Measurements from ENCODE around the gene LGMN. TPM values are rescaled to one million over a fixed set of nuclear protein-coding genes. Genes with fewer than 3 reads are reported as not detected.

Gene LGMN
- polyA plus RNA-seq, 1 donor from 2014 or later = 48.0 TPM

DNA sequence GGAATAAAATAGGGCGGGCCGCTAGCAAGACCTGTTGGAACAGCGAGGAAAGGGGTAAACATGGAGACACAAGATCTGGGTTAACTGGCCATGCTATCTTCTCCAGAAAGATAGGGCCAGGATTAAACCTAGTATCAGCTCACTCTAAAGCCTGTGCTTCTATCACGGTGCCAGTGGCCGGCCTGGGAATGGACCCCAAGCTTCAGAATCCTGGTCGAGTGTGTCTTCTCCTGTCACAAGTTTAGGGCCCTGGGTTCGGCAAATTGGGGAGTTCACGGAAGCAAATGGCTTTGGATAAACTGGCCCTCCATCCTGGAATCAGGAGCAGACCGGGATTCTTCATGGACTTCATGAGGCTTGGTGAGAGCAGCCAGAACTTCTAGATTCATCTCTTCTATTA is 82.2 kb downstream of the LGMN start:
- Histone ChIP-seq H4K20me1 (ENCODE audit: insufficient read depth) (no peaks in the 10 kb centered on the region), H3K9me2 (ENCODE audit: insufficient read depth, low read length) (no peaks in the 10 kb centered on the region), H3K9me3 (ENCODE audit: low read length) (no peaks in the 10 kb centered on the region), H3K4me2 (ENCODE audit: low read length) (no peak overlapping the region), H3K79me2 (replicated peaks; ENCODE audit: insufficient read depth, low read length) (no peaks in the 10 kb centered on the region), H3F3A (ENCODE audit: insufficient read depth, low read length, poor library complexity, severe bottlenecking) (no peaks in the 10 kb centered on the region), H3K27ac (ENCODE audit: low read length) (no peak overlapping the region), H3K36me3 (ENCODE audit: insufficient read depth, low read length) (no peaks in the 10 kb centered on the region), H3K4me3 (ENCODE audit: low read length) (no peak overlapping the region), H2AFZ (ENCODE audit: low read depth, low read length) (no peak overlapping the region), H3K9ac (ENCODE audit: low read length) (no peak overlapping the region), H3K27me3 (ENCODE audit: insufficient read depth, low read depth, low read length) (no peaks in the 10 kb centered on the region)
- TF ChIP-seq TAF1 (IDR thresholded peaks at IDR 0.05; ENCODE audit: low read depth) = no peak
- no peak for TF ChIP-seq EZH2 (IDR thresholded peaks at IDR 0.05; ENCODE audit: borderline replicate concordance, insufficient read depth, low read length, poor library complexity, severe bottlenecking)
- no peak for TF ChIP-seq EP300 (conservative IDR thresholded peaks at IDR 0.05; ENCODE audit: poor library complexity, severe bottlenecking)
- TF ChIP-seq POLR2AphosphoS5 (IDR thresholded peaks at IDR 0.05) = no peak
- TF ChIP-seq, protein P1, sequence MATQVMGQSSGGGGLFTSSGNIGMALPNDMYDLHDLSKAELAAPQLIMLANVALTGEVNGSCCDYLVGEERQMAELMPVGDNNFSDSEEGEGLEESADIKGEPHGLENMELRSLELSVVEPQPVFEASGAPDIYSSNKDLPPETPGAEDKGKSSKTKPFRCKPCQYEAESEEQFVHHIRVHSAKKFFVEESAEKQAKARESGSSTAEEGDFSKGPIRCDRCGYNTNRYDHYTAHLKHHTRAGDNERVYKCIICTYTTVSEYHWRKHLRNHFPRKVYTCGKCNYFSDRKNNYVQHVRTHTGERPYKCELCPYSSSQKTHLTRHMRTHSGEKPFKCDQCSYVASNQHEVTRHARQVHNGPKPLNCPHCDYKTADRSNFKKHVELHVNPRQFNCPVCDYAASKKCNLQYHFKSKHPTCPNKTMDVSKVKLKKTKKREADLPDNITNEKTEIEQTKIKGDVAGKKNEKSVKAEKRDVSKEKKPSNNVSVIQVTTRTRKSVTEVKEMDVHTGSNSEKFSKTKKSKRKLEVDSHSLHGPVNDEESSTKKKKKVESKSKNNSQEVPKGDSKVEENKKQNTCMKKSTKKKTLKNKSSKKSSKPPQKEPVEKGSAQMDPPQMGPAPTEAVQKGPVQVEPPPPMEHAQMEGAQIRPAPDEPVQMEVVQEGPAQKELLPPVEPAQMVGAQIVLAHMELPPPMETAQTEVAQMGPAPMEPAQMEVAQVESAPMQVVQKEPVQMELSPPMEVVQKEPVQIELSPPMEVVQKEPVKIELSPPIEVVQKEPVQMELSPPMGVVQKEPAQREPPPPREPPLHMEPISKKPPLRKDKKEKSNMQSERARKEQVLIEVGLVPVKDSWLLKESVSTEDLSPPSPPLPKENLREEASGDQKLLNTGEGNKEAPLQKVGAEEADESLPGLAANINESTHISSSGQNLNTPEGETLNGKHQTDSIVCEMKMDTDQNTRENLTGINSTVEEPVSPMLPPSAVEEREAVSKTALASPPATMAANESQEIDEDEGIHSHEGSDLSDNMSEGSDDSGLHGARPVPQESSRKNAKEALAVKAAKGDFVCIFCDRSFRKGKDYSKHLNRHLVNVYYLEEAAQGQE (IDR thresholded peaks at IDR 0.05; ENCODE audit: borderline replicate concordance) = no peak

DNA sequence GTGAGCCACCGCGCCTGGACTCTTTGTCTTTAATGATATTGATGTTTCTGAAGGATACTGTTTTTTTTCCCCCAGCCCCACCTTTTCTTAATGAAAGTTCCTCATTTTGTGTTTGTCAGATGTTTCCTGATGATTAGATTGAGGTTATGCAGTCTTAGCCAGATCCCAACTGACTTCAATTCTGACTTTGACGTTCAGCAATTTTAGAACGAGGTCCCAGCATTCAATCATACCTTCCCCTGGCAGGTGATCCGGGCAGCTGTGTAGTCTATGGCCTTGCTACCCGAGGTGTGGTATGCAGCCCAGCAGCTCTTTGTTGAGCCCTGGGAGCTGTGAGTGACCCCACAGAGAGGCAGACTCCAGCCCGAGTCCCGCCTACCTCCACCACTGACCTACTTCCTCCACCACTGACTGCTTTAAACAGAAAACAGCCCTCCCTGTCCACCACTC is 82.7 kb downstream of the LGMN start:
- Histone ChIP-seq H3K79me2 (replicated peaks; ENCODE audit: insufficient read depth, low read length) (no peaks in the 10 kb centered on the region), H3F3A (ENCODE audit: insufficient read depth, low read length, poor library complexity, severe bottlenecking) (no peaks in the 10 kb centered on the region), H3K27ac (ENCODE audit: low read length) (no peak overlapping the region), H3K4me3 (ENCODE audit: low read length) (no peak overlapping the region), H3K9me2 (ENCODE audit: insufficient read depth, low read length) (no peaks in the 10 kb centered on the region), H2AFZ (ENCODE audit: low read depth, low read length) (no peak overlapping the region), H3K36me3 (ENCODE audit: insufficient read depth, low read length) (no peaks in the 10 kb centered on the region), H3K27me3 (ENCODE audit: insufficient read depth, low read depth, low read length) (no peaks in the 10 kb centered on the region), H3K9me3 (ENCODE audit: low read length) (no peaks in the 10 kb centered on the region), H4K20me1 (ENCODE audit: insufficient read depth) (no peaks in the 10 kb centered on the region), H3K9ac (ENCODE audit: low read length) (no peak overlapping the region), H3K4me2 (ENCODE audit: low read length) (no peak overlapping the region)
- TF ChIP-seq EZH2 (IDR thresholded peaks at IDR 0.05; ENCODE audit: borderline replicate concordance, insufficient read depth, low read length, poor library complexity, severe bottlenecking) (no peak), MXI1 (conservative IDR thresholded peaks at IDR 0.05; ENCODE audit: poor library complexity, severe bottlenecking) (no peak), RAD21 (conservative IDR thresholded peaks at IDR 0.05) (no peak), EP300 (conservative IDR thresholded peaks at IDR 0.05; ENCODE audit: poor library complexity, severe bottlenecking) (no peak), POLR2AphosphoS5 (IDR thresholded peaks at IDR 0.05) (no peak), SMC3 (conservative IDR thresholded peaks at IDR 0.05; ENCODE audit: poor library complexity) (no peak), TAF1 (IDR thresholded peaks at IDR 0.05; ENCODE audit: low read depth) (no peak)
- TF ChIP-seq, protein P1 (IDR thresholded peaks at IDR 0.05; ENCODE audit: borderline replicate concordance) = no peak
- TF ChIP-seq, protein P2, sequence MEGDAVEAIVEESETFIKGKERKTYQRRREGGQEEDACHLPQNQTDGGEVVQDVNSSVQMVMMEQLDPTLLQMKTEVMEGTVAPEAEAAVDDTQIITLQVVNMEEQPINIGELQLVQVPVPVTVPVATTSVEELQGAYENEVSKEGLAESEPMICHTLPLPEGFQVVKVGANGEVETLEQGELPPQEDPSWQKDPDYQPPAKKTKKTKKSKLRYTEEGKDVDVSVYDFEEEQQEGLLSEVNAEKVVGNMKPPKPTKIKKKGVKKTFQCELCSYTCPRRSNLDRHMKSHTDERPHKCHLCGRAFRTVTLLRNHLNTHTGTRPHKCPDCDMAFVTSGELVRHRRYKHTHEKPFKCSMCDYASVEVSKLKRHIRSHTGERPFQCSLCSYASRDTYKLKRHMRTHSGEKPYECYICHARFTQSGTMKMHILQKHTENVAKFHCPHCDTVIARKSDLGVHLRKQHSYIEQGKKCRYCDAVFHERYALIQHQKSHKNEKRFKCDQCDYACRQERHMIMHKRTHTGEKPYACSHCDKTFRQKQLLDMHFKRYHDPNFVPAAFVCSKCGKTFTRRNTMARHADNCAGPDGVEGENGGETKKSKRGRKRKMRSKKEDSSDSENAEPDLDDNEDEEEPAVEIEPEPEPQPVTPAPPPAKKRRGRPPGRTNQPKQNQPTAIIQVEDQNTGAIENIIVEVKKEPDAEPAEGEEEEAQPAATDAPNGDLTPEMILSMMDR (IDR thresholded peaks at IDR 0.05; ENCODE audit: poor library complexity, severe bottlenecking) = no peak

Measured in neural cell (in vitro differentiated cells).